Activated naive CD8-positive, alpha-beta T cell treated with anti-CD3 and anti-CD28 coated beads, Interleukin-2, amount 10 ng/mL, durations not matched to agents 7 days and 5 days (primary cell): ENCODE measurements around the gene SUPT4H1. TPM values are rescaled to one million over a fixed set of nuclear protein-coding genes. Genes with fewer than 3 reads are reported as not detected.
A peak's percentile ranks its signal among the peaks of the same experiment; 100 is the strongest.

Experiments used
- ATAC-seq: fragments of 150-1000 bp; cut with Tn5 transposase; one replicate; pipeline ENCODE4 v1.10.0; 2021; ENCODE audit warnings: low read depth, moderate library complexity
- POLR2A ChIA-PET: fragments of 350-600 bp; sonication (Branson Sonifier 250); formaldehyde crosslinking; loops from one replicate; lab custom pipeline; 2021; ENCODE audit warnings: antibody characterized with exemption; lab: Charles Lee
- DNase-seq: peaks from one replicate; pipeline ENCODE4 v3.0.0; 2021
- H3K27ac Mint-ChIP-seq: one replicate; pipeline ENCODE4 v1.8.0; 2022; ENCODE audit warnings: mild to moderate bottlenecking, mixed read lengths
- H3K27me3 Mint-ChIP-seq: one replicate; pipeline ENCODE4 v1.8.0; 2022; ENCODE audit warnings: mild to moderate bottlenecking, moderate library complexity, mixed read lengths
- H3K36me3 Mint-ChIP-seq: one replicate; pipeline ENCODE4 v1.8.0; 2021; ENCODE audit warnings: mild to moderate bottlenecking, mixed read lengths
- H3K4me1 Mint-ChIP-seq: one replicate; pipeline ENCODE4 v1.8.0; 2021; ENCODE audit warnings: mixed read lengths
- H3K4me3 Mint-ChIP-seq: one replicate; pipeline ENCODE4 v1.8.0; 2022; ENCODE audit warnings: mild to moderate bottlenecking, moderate library complexity, mixed read lengths
- H3K9me3 Mint-ChIP-seq: one replicate; pipeline ENCODE4 v1.8.0; 2021; ENCODE audit warnings: mixed read lengths
- total RNA-seq, 2 experiments: library from RNA; stranded (reverse); gene quantifications; one replicate each; pipeline ENCODE4 v1.2.3, GENCODE V29; 2021

SUPT4H1 gene
- total RNA-seq, 2 experiments from 2014 or later = 66.4 to 70.2 TPM

GRCh38 chr17:58319173-58320162 lies 32.5 kb downstream of the SUPT4H1 start:
- H3K4me3 Mint-ChIP-seq = no peak overlapping the region
- DNase-seq = peak; percentile 26
- H3K27me3 Mint-ChIP-seq = peaks cover 1% of the 10 kb centered on the region

GRCh38 chr17:58318627-58319172 lies 33.3 kb downstream of the SUPT4H1 start:
- H3K4me1 Mint-ChIP-seq = peaks cover 12% of the 10 kb centered on the region
- no peak overlapping the region for H3K27ac Mint-ChIP-seq

More at GRCh38 chr17:58319173-58320162, 32.5 kb downstream of the SUPT4H1 start:
- H3K27ac Mint-ChIP-seq = peak overlapping the region; percentile 25
- POLR2A ChIA-PET = interaction anchor here (2.8 to 25.9 kb wide), 3 partner anchors 7 to 33 kb away, joined by 25 to 2283 read pairs (median 82); partner anchors contain the start of genes SUPT4H1 and TSPOAP1
- peaks cover 24% of the 10 kb centered on the region for H3K36me3 Mint-ChIP-seq
- ATAC-seq = no peak
- H3K4me1 Mint-ChIP-seq = peaks cover 12% of the 10 kb centered on the region
- no peaks in the 10 kb centered on the region for H3K9me3 Mint-ChIP-seq

GRCh38 chr17:58318065-58318481 lies 33.9 kb downstream of the SUPT4H1 start:
- peak; percentile 36 for DNase-seq
- no peak overlapping the region for H3K27ac Mint-ChIP-seq
- no peaks in the 10 kb centered on the region for H3K9me3 Mint-ChIP-seq
- peaks cover 21% of the 10 kb centered on the region for H3K36me3 Mint-ChIP-seq
- no peak for ATAC-seq
- no peak overlapping the region for H3K4me3 Mint-ChIP-seq
- POLR2A ChIA-PET = interaction anchor here (0.6 to 25.9 kb wide), 9 partner anchors 9 to 129 kb away, joined by 3 to 2283 read pairs (median 6); partner anchors contain the start of genes RNF43, SUPT4H1 and TSPOAP1
- H3K27me3 Mint-ChIP-seq = peaks cover 1% of the 10 kb centered on the region
- peaks cover 12% of the 10 kb centered on the region for H3K4me1 Mint-ChIP-seq

More at GRCh38 chr17:58318627-58319172, 33.3 kb downstream of the SUPT4H1 start:
- DNase-seq (peak; percentile 28), ATAC-seq (no peak)
- Mint-ChIP-seq H3K27me3 (peaks cover 1% of the 10 kb centered on the region), H3K36me3 (peaks cover 23% of the 10 kb centered on the region), H3K4me3 (no peak overlapping the region), H3K9me3 (no peaks in the 10 kb centered on the region)
- POLR2A ChIA-PET = interaction anchor here (0.6 to 25.9 kb wide), 4 partner anchors 8 to 104 kb away, joined by 3 to 2283 read pairs (median 54); partner anchors contain the start of genes SUPT4H1 and TSPOAP1

GRCh38 chr17:58317421-58318064 lies 34.5 kb downstream of the SUPT4H1 start:
- ATAC-seq = peak; percentile 91
- H3K27me3 Mint-ChIP-seq = peaks cover 1% of the 10 kb centered on the region
- H3K9me3 Mint-ChIP-seq = no peaks in the 10 kb centered on the region
- H3K27ac Mint-ChIP-seq = peak overlapping the region; percentile 76
- peak overlapping the region; percentile 37 for H3K4me3 Mint-ChIP-seq
- peaks cover 12% of the 10 kb centered on the region for H3K4me1 Mint-ChIP-seq
- POLR2A ChIA-PET = interaction anchor here (0.6 to 25.9 kb wide), 12 partner anchors 9 to 315 kb away, joined by 3 to 2283 read pairs (median 5); partner anchors contain the start of genes RNF43, SRSF1, SUPT4H1 and TSPOAP1
- DNase-seq = peak; percentile 56
- peaks cover 24% of the 10 kb centered on the region for H3K36me3 Mint-ChIP-seq

- DNase-seq (peak; percentile 24), ATAC-seq (no peak)
- POLR2A ChIA-PET = interaction anchor here (1.0 to 25.9 kb wide), 5 partner anchors 10 to 316 kb away, joined by 4 to 2283 read pairs (median 25); partner anchors contain the start of genes SUPT4H1 and TSPOAP1
- Mint-ChIP-seq H3K27ac (no peak overlapping the region), H3K4me3 (no peak overlapping the region), H3K36me3 (peaks cover 18% of the 10 kb centered on the region), H3K4me1 (peaks cover 11% of the 10 kb centered on the region), H3K27me3 (no peaks in the 10 kb centered on the region), H3K9me3 (no peaks in the 10 kb centered on the region)
Observed at GRCh38 chr17:58316260-58316960, 35.6 kb downstream of the SUPT4H1 start.

GRCh38 chr17:58315750-58316149 lies 36.3 kb downstream of the SUPT4H1 start:
- ATAC-seq = no peak
- no peak for DNase-seq
- Mint-ChIP-seq H3K4me3 (no peak overlapping the region), H3K9me3 (no peaks in the 10 kb centered on the region), H3K36me3 (peaks cover 15% of the 10 kb centered on the region), H3K27me3 (no peaks in the 10 kb centered on the region), H3K4me1 (peaks cover 11% of the 10 kb centered on the region), H3K27ac (no peak overlapping the region)
- POLR2A ChIA-PET = interaction anchor here (1.0 to 25.9 kb wide), 3 partner anchors 11 to 36 kb away, joined by 4 to 2283 read pairs (median 82); partner anchors contain the start of genes SUPT4H1 and TSPOAP1

- no peak overlapping the region for H3K27ac Mint-ChIP-seq
Observed at GRCh38 chr17:58315281-58315711, 36.7 kb downstream of the SUPT4H1 start.

GRCh38 chr17:58314706-58315015 lies 37.3 kb downstream of the SUPT4H1 start:
- no peak overlapping the region for H3K27ac Mint-ChIP-seq
- H3K4me1 Mint-ChIP-seq = peaks cover 11% of the 10 kb centered on the region
- H3K4me3 Mint-ChIP-seq = no peak overlapping the region

More at GRCh38 chr17:58315281-58315711, 36.7 kb downstream of the SUPT4H1 start:
- peaks cover 15% of the 10 kb centered on the region for H3K36me3 Mint-ChIP-seq
- POLR2A ChIA-PET = interaction anchor here (1.0 to 25.9 kb wide), 3 partner anchors 12 to 36 kb away, joined by 4 to 2283 read pairs (median 82); partner anchors contain the start of genes SUPT4H1 and TSPOAP1
- H3K4me3 Mint-ChIP-seq = no peak overlapping the region
- no peak for DNase-seq
- H3K9me3 Mint-ChIP-seq = no peaks in the 10 kb centered on the region
- no peaks in the 10 kb centered on the region for H3K27me3 Mint-ChIP-seq
- peaks cover 11% of the 10 kb centered on the region for H3K4me1 Mint-ChIP-seq
- ATAC-seq = no peak

GRCh38 chr17:58313815-58314705 lies 37.9 kb downstream of the SUPT4H1 start:
- H3K27me3 Mint-ChIP-seq = no peaks in the 10 kb centered on the region
- POLR2A ChIA-PET = interaction anchor here (1.1 to 25.9 kb wide), 3 partner anchors 12 to 41 kb away, joined by 5 to 2283 read pairs (median 8); no protein-coding TSS in a partner anchor
- DNase-seq (no peak), ATAC-seq (no peak)
- H3K4me1 Mint-ChIP-seq = peaks cover 11% of the 10 kb centered on the region
- H3K4me3 Mint-ChIP-seq = no peak overlapping the region
- H3K9me3 Mint-ChIP-seq = no peaks in the 10 kb centered on the region
- H3K36me3 Mint-ChIP-seq = peaks cover 15% of the 10 kb centered on the region
- H3K27ac Mint-ChIP-seq = no peak overlapping the region

More at GRCh38 chr17:58314706-58315015, 37.3 kb downstream of the SUPT4H1 start:
- no peaks in the 10 kb centered on the region for H3K9me3 Mint-ChIP-seq
- no peak for DNase-seq
- H3K36me3 Mint-ChIP-seq = peaks cover 15% of the 10 kb centered on the region
- H3K27me3 Mint-ChIP-seq = no peaks in the 10 kb centered on the region
- no peak for ATAC-seq
- POLR2A ChIA-PET = interaction anchor here (1.1 to 25.9 kb wide), 3 partner anchors 12 to 40 kb away, joined by 5 to 2283 read pairs (median 8); no protein-coding TSS in a partner anchor

- DNase-seq (no peak), ATAC-seq (no peak)
- H3K27ac Mint-ChIP-seq = no peak overlapping the region
- no peaks in the 10 kb centered on the region for H3K27me3 Mint-ChIP-seq
- no peaks in the 10 kb centered on the region for H3K9me3 Mint-ChIP-seq
- H3K4me1 Mint-ChIP-seq = peaks cover 6% of the 10 kb centered on the region
- H3K36me3 Mint-ChIP-seq = peaks cover 15% of the 10 kb centered on the region
- H3K4me3 Mint-ChIP-seq = no peak overlapping the region
- POLR2A ChIA-PET = interaction anchor here (0.7 kb wide), 1 partner anchor 233 kb away, joined by 6 read pairs; no protein-coding TSS in a partner anchor
Observed at GRCh38 chr17:58312829-58313228, 39.2 kb downstream of the SUPT4H1 start.

- DNase-seq (no peak), ATAC-seq (no peak)
- H3K27me3 Mint-ChIP-seq = no peaks in the 10 kb centered on the region
- H3K9me3 Mint-ChIP-seq = no peaks in the 10 kb centered on the region
- no peaks in the 10 kb centered on the region for H3K4me1 Mint-ChIP-seq
- H3K27ac Mint-ChIP-seq = no peak overlapping the region
- H3K36me3 Mint-ChIP-seq = peaks cover 10% of the 10 kb centered on the region
- POLR2A ChIA-PET = interaction anchor here (1.1 kb wide), 1 partner anchor 32 kb away, joined by 4 read pairs; no protein-coding TSS in a partner anchor
- no peak overlapping the region for H3K4me3 Mint-ChIP-seq
Observed at GRCh38 chr17:58312021-58312630, 39.9 kb downstream of the SUPT4H1 start.
